KOPT-K1 (cell line): ENCODE results near the gene RPS5.

Source experiments
- H3K27ac ChIP-seq: fragments of 200-600 bp; sonication (generic); 2 replicates; pipeline ENCODE4 v1.5.1; 2016; ENCODE audit warnings: antibody characterized with exemption, mild to moderate bottlenecking, low read depth, low read length; ENCODE audit not compliant: poor library complexity, severe bottlenecking
- H3K36me3 ChIP-seq: fragments of 200-600 bp; sonication (generic); 2 replicates; pipeline ENCODE4 v1.5.1; 2017; ENCODE audit warnings: antibody characterized with exemption, mild to moderate bottlenecking, low read length, moderate library complexity; ENCODE audit not compliant: insufficient read depth
- H3K9me3 ChIP-seq: fragments of 200-600 bp; sonication (generic); 2 replicates; pipeline ENCODE4 v1.5.1; 2017; ENCODE audit warnings: antibody characterized with exemption, low read length, mild to moderate bottlenecking; ENCODE audit not compliant: insufficient read depth, poor library complexity, severe bottlenecking

The RPS5 gene

DNA sequence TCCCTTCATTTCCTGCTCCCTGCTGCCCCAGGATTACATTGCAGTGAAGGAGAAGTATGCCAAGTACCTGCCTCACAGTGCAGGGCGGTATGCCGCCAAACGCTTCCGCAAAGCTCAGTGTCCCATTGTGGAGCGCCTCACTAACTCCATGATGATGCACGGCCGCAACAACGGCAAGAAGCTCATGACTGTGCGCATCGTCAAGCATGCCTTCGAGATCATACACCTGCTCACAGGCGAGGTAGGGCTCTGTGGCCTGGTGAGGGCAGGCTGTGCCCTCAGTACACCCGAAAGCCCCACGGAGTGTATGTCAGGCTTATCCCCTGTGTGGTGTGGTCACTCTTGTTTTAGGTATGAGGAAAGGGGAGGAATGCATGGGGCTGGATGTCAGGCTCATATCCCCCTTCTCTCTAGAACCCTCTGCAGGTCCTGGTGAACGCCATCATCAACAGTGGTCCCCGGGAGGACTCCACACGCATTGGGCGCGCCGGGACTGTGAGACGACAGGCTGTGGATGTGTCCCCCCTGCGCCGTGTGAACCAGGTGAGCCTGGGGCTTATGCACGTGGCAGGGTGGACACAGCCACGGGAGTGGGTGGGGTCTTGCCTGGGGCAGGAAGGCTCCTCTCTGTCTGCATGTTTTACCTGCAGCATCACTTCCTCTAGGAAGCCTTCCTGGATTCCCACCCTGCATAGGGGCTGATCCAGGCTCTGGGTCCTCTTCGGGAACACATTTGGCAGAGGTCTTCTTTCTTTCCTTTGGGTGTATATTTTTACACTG is 6.1 kb downstream of the RPS5 start:
- no peaks in the 10 kb centered on the region for H3K9me3 ChIP-seq
- no peak overlapping the region for H3K27ac ChIP-seq
- peaks cover 84% of the 10 kb centered on the region for H3K36me3 ChIP-seq

DNA sequence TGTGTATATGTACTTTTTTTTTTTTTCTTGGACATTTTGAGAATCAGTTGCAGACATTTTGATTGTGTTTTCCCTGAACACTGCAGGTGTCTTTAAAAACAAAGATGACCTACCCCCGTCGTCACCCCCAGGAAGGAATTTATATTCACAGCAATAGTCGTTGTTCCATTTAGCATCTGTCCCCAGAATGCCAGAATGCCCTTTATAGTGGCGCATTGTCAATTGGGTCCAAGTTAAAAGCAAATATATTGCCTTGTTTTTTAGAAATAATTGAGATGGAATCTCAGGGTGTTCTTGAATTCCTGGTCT is 6.6 kb downstream of the RPS5 start:
- Histone ChIP-seq H3K27ac (no peak overlapping the region), H3K9me3 (no peaks in the 10 kb centered on the region), H3K36me3 (peaks cover 78% of the 10 kb centered on the region)

DNA sequence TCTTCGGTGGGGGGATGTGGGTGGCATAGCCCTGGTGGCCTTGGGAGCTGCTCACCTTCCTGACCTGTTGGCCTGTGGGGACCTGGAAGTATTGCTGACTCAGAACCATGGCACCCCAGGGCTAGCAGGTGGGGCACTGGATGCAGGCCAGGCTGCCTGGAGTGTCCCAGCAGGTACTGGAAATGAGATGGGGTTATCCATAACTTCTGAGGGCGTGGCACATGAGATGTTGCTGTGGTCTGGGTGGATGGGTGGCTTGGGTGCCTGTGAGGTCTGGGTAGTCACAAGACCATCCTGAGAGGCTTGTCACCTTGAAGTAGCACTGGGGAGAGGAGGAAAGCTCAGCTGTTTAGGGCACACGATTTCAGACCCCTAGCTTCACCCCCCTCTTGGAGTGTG is 7.8 kb downstream of the RPS5 start:
- Histone ChIP-seq H3K9me3 (no peaks in the 10 kb centered on the region), H3K27ac (no peak overlapping the region), H3K36me3 (peaks cover 69% of the 10 kb centered on the region)

DNA sequence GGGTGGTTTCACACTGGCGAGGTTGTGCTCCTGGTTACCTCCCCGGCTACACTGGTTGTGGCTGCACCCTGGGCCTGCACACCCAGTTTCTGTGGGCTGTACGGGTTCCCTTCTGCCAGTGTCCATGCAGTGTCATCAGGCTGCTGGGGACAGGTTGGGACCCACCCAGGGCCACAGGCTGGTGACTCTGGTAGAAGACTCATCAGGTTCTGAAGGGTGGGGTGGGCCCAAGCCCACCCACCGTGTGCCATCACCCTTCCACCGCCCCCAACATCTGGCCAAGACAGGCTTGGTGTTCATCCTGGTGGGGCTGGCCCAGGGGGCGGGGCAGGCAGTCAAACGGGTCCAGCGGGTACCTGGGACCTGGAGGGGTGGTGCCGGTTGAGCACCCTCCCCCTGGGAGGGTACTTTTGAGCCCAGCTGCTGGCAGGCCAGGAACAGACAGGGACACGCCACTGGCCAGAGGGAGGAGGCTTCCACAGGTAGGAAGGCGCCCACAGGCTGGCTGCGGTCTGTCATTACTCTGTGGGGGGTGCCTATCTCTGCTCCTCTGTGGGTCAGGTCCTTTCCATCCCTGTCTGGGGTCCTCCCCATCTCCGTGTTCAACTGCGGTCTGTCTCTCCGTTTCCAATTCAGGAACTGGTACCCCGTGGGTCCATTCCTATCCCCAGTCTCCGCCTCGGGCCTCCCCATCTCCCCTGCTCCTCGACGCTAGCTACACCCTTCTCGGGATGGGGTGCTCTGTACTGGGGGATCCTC is 8.3 kb downstream of the RPS5 start, which contains the start of gene RNF225:
Gene RNF225, plus strand, starts transcription at position 437 of the 759 bp plus-strand sequence. CDS start 434 bp downstream, outside the sequence.
- Histone ChIP-seq H3K36me3 (peaks cover 64% of the 10 kb centered on the region), H3K9me3 (no peaks in the 10 kb centered on the region), H3K27ac (no peak within 1 kb of the TSS)

DNA sequence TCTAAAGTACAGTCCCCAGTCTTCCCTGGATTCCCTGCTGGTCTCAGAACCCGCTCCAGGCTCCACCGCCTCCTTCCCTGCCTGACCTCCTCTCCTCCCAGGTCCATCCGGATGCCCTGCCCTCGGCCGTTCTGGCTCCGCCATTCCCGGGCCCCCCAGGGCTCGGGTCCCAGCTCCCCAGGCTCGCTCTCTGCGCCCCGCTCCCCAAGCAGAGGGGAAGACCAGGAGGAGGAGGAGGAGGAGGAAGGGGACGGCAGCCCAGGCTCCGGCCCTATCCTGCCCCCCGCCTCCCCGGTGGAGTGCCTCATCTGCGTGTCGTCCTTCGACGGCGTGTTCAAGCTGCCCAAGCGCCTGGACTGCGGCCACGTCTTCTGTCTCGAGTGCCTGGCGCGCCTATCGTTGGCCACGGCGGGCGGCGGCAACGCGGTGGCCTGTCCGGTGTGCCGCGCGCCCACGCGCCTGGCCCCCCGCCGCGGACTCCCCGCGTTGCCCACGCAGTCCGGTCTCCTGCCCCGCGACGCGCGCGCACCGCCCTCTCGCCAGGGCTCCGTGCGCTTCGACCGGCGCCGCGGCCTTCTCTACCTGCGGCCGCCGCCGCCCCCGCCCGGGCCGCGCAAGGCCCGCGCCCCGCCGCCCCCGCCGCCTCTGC is 9.0 kb downstream of the RPS5 start:
- Histone ChIP-seq H3K36me3 (peaks cover 57% of the 10 kb centered on the region), H3K27ac (no peak overlapping the region), H3K9me3 (no peaks in the 10 kb centered on the region)

DNA sequence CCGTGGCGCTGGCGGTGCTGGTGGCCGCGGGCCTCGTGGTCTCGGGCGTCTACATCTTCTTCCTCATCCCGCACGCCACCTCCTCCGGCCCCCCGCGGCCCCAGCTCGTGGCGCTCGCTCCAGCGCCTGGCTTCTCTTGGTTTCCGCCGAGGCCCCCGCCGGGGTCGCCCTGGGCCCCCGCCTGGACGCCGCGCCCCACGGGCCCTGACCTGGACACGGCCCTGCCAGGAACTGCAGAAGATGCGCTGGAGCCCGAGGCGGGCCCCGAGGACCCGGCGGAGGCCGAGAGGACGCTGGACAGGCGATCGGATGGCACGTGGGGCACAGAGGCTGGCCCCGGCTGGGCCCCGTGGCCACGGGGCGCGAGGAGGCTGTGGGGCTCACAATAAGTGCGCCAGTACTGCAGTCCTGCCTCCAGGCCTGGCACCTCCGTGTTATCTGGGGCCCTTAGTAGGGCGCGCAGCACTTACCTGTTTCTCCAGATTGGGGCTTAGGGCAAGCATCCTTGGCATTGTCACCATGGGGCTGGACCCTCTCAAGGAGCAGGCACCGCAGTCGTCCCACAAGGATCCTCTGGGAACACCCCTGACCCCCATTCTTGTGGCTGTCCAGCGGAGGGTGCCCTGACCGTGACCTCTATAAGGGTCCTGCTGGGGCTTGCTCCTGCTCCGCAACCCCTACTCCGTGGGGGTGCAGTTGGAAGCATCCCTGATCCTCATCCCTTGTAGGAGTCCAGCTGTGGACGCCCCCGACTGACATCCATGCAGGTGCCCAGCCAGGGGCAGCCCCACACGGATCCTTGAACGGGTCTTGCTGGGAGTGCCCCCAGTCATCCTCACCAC is 9.8 kb downstream of the RPS5 start:
- H3K9me3 ChIP-seq: no peaks in the 10 kb centered on the region
- H3K36me3 ChIP-seq: peaks cover 49% of the 10 kb centered on the region
- H3K27ac ChIP-seq: no peak overlapping the region

DNA sequence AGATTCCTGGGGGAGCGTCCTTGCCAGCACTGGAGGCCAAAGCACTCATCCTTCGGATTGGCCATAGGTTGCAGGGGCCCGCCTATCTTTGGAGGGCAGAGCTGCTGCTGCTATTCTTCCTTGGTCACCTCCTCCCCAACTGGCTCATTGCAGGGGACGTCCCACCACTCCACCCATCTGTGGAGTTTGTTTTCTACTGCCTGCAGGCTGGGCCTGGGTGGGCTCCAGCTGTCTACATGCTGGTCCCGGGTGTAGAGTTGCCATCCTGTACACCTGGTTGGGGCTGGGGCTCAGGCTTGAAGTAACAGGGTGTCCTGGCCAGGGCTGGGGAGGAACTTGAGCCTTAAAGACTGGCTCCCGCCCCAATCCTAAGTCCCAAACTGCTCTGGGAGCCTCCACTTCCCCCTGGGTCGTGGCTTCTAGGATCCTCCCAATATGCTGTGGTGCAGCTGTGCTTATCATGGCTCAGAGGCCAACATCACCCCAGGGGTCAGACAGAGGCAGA is 10.5 kb downstream of the RPS5 start:
- no peak overlapping the region for H3K27ac ChIP-seq
- H3K36me3 ChIP-seq: peaks cover 42% of the 10 kb centered on the region
- no peaks in the 10 kb centered on the region for H3K9me3 ChIP-seq

DNA sequence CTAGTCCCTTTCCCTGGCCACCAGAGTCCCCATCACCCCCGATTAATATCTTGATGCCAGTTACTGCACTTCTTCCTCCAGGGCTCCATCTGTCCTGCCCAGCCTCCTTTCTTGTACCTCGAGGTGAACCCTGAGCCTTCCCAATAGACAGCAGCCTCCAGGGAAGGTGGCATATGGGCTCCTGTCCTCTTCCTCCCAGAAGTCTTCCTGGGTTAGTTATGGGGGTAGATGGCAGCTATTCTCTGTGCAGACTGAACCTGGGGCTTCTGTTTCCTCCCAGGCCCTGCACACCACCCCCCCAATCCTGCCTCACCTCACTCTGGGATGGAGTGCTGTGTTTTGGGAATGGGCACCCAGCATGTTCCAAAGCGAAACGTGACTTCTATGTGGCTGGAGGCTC is 11.0 kb downstream of the RPS5 start:
- Histone ChIP-seq H3K9me3 (no peaks in the 10 kb centered on the region), H3K36me3 (peaks cover 37% of the 10 kb centered on the region), H3K27ac (no peak overlapping the region)

DNA sequence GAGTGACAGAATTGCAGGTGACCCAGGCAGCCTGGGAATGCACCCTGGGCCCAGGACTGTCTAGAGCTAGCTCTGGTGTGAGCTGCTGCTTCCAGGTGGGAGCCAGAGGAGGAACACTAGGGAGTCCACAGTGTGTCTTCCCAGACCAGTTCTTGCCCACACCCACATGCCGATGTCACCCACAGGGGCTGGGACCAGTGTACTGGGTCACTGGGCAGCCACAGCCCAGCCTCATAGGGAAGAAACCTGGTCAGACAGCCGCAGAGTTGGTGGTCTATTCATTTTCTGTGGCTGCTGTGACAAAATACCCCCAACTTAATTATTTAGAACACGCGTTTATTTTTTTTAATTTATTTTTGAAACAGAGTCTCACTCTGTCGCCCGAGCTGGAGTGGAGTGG is 11.5 kb downstream of the RPS5 start:
- H3K9me3 ChIP-seq: no peaks in the 10 kb centered on the region
- no peak overlapping the region for H3K27ac ChIP-seq
- peaks cover 32% of the 10 kb centered on the region for H3K36me3 ChIP-seq

DNA sequence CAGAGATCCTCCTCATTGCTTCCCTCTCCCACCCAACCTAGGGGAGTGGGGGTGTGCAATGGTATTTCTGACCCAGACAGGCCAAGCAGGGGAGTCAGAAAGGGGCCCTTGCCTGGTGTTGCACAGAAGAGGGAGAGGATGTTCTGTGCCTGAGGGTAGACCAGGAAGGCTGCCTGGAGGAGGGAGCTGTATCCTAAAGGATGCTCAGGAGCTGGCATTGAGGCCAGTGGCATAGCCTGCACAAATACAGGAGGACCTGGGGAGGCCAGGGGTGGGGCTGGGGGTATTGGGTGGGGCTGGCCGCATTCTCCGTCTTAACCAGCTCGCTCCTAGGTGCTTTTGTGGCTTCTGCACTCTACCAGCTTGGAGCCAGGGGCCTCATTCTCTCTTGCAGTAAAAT is 12.8 kb downstream of the RPS5 start:
- Histone ChIP-seq H3K9me3 (no peaks in the 10 kb centered on the region), H3K36me3 (peaks cover 19% of the 10 kb centered on the region), H3K27ac (no peak overlapping the region)

DNA sequence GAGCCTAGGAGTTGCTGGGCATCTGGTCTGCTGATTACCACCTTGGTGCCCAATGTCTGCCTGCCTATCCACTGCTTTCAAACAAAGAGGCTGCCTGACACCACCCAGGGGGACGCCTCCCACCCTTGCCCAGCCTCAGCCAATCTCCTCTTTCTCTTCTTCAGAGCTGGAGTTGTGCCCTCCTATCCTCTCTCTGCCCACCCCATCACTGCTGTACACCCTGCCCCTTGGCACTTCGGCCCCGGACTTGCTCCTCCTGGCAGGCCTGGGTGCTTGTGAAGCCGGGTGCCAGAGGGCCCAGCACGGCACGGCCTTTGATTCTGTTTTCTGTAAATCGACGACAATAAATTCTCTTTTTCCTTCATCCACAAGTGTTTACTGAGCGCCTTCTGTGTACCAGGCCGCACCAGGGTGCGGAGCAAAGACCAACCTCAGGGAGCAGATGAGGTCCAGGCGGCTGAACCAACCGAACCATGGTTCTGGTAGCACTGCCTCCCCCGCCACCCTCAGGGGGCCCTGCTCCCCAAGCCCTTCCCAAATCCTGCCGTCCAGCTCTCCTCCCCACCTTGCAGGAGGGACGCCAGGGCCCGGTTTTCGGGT is 13.3 kb downstream of the RPS5 start:
- peaks cover 13% of the 10 kb centered on the region for H3K36me3 ChIP-seq
- no peaks in the 10 kb centered on the region for H3K9me3 ChIP-seq
- H3K27ac ChIP-seq: peak overlapping the region; percentile 14

DNA sequence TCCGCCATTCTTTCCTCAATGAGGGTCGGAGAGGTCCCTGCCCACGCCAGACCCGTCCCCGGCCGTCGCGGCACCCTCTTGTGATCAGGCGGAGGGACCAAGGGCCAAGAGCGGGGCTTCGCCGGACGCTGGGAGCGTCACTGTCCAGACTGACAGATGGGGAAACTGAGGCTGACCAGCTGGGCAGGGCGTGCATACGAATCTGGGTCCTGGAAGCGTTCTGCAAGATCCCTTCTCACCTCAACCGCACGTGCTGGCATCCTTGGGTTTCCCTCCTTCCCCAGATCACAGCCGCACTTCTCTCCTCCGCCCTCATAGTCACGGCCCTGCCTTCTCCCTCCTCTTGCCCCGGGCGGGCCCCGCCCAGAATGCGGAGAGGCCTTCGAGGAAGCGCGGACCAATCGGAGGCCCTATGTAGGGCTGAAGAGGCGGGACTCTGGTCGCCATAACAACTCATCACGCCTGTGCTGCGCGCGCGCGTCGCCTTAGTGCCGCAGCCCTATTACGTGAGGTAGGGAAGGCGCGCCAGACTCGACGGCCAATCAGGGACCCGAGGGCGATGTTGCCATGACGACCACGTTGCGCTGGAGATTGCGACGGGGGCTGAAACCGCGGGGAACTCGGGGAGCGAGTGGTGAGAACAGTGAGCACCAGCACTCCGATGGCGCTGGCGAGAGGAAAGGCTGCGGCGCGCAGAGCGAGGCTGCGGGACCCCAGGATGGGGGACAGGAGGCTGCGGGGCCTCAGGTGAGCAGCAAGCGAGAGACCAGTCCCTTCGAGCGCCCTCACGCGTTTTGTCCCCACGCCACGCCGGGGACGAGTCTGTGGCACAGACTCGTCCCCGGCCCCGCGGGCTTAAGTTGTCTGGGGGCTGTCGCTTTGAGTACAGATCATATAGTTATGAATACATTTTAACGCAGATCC is 14.1 kb downstream of the RPS5 start:
- peak overlapping the region; percentile 59 for H3K27ac ChIP-seq
- H3K36me3 ChIP-seq: peaks cover 7% of the 10 kb centered on the region; the same call in 1 of the 2 replicates
- H3K9me3 ChIP-seq: no peaks in the 10 kb centered on the region

DNA sequence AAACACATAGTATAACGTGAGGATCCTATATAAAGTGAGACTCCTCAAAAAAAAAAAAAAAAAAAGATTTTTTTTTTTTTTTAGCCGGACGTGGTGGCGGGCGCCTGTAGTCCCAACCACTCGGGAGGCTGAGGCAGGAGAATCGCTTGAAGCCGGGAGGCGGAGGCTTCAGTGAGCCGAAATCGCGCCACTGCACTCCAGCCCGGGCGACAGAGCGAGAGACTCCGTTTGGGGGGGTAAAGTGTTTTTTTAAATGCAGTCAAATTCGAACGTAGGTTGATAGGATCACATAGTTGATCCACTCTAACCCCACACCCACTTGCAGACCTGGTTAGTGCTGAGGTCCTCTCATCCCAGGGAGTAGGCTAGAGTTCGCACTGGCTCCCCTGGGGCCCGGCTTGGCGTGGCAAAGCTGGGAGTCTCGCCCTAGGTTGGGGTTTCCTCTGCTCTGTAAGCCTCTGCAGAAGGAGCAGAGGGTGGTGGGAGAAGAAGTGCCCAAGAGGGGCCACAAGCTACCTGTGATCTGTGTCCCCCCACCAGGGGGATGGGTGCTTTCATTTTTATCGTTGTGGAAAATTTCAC is 14.9 kb downstream of the RPS5 start:
- Histone ChIP-seq H3K36me3 (peaks cover 6% of the 10 kb centered on the region; the same call in 1 of the 2 replicates), H3K27ac (peak overlapping the region; percentile 59), H3K9me3 (no peaks in the 10 kb centered on the region)
